ENCODE data around the gene MYT1. TPM values are rescaled to one million over a fixed set of nuclear protein-coding genes. Genes with fewer than 3 reads are reported as not detected.

The MYT1 gene
- total and polyA plus RNA-seq, 11 donors = 0.07 to 0.23 (median 0.09) TPM; not detected in 5

DNA sequence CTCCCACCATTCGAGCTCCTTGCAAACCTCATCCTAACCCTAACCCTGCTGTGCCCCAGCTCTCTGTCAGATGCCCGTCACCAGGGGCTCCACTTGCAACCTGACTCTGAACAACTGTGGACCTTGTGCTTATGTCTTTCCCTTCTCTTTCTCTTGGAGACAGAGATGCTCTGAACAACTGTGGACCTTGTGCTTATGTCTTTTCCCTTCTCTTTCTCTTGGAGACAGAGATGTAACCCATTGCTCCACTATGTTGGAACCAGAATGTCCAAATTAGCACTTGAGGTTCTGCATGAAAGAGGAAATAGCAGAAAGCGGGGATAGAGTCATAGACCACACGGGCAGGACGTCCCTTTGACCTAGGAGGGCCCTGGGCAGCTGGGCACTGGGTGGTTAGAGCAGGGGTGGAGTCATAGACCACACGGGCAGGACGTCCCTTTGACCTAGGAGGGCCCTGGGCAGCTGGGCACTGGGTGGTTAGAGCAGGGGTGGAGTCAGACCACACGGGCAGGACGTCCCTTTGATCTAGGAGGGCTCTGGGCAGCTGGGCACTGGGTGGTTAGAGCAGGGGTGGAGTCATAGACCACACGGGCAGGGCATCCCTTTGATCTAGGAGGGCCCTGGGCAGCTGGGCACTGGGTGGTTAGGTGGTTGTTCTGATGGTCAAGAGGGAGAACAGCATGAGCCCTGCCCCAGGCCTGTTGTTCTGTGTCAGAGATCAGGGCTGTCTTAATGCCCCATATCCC lies 113.5 kb downstream of the MYT1 start:
- no peaks in the 10 kb centered on the region for H3K9me3 ChIP-seq
- intact Hi-C loops (cut with DNase I) = no loop called here
- 86 to 88% (median 86%) methylated on average over 8 to 10 of the region's 10 CpGs for WGBS, 4 donors
- no peak overlapping the region for H3K4me3 ChIP-seq
- ATAC-seq (peak in 1 of 4 donors; percentile 20), DNase-seq (no peak)
- no peak overlapping the region for H3K27ac ChIP-seq
- peaks cover 0 to 39% (median 19%) of the 10 kb centered on the region in 9 donors for H3K36me3 ChIP-seq
- TF ChIP-seq, protein P1, sequence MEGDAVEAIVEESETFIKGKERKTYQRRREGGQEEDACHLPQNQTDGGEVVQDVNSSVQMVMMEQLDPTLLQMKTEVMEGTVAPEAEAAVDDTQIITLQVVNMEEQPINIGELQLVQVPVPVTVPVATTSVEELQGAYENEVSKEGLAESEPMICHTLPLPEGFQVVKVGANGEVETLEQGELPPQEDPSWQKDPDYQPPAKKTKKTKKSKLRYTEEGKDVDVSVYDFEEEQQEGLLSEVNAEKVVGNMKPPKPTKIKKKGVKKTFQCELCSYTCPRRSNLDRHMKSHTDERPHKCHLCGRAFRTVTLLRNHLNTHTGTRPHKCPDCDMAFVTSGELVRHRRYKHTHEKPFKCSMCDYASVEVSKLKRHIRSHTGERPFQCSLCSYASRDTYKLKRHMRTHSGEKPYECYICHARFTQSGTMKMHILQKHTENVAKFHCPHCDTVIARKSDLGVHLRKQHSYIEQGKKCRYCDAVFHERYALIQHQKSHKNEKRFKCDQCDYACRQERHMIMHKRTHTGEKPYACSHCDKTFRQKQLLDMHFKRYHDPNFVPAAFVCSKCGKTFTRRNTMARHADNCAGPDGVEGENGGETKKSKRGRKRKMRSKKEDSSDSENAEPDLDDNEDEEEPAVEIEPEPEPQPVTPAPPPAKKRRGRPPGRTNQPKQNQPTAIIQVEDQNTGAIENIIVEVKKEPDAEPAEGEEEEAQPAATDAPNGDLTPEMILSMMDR (IDR thresholded peaks at IDR 0.05) = no peak
- no peak for TF ChIP-seq POLR2A (IDR thresholded peaks at IDR 0.05)
- H3K4me1 ChIP-seq = peaks cover 0 to 8% (median 0%) of the 10 kb centered on the region in 12 donors
- no peaks in the 10 kb centered on the region for H3K27me3 ChIP-seq

DNA sequence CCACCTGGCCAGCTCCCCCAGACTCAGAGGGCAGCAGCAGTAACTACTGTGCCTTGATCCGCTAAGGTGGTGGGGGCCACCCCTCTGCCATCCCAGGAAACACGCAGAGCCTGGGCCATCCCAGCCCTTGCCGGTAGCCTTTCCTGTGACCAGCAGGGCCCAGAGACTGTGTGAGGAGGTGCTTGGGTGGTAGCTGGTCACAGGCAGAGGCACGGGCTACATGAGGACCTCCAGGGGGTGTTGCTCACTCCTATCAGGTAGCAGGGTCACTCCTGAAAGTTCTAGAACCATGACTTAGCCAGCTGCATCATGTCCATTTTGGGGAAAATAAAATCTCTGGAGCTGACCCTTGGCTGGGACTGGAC lies 114.0 kb downstream of the MYT1 start:
- Histone ChIP-seq H3K9me3 (no peaks in the 10 kb centered on the region), H3K36me3 (peaks cover 0 to 34% (median 14%) of the 10 kb centered on the region in 9 donors), H3K27me3 (no peaks in the 10 kb centered on the region), H3K27ac (no peak overlapping the region), H3K4me3 (no peak overlapping the region), H3K4me1 (peaks cover 0 to 8% (median 0%) of the 10 kb centered on the region in 12 donors)
- no peak for DNase-seq
- peak in 1 of 4 donors; percentile 36 for ATAC-seq
- 81 to 98% (median 86%) methylated on average over 3 to 4 of the region's 4 CpGs for WGBS, 4 donors
- TF ChIP-seq POLR2A (IDR thresholded peaks at IDR 0.05) = no peak
- TF ChIP-seq, protein P1 (IDR thresholded peaks at IDR 0.05) = no peak
- intact Hi-C loops (cut with DNase I) = no loop called here

DNA sequence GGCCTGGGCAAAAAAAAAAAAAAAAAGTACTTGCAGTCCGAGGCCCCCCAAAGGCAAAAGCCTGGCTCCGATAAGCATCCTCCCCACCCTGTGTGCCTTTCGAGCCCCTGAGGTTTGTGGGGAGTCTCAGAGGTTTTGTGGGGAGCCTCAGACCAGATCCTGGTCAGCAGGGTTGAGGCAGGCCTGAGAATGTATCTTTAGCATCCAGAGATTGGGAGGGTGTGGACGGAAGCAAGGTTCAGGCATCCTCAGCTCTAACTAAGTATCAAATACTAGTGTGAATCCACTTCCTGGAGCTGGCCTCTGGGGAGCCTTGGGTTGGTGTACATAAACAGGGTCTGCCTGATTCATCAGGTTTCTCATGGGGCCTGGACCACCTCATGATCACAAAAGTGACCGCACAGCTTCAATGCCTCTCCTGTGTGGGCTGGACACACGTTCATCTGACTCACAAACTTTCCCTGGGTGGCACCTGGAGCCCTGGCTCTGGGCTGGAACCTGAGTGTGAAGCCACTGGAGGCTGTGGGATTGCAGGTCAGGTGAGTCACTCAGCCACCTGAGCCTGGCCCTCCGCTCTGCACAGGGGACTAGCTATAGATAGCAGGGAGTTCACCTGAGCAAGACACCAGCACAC lies 115.7 kb downstream of the MYT1 start:
- no peaks in the 10 kb centered on the region for H3K27me3 ChIP-seq
- no peak overlapping the region for H3K4me3 ChIP-seq
- H3K9me3 ChIP-seq = no peaks in the 10 kb centered on the region
- peaks cover 0 to 17% (median 0%) of the 10 kb centered on the region in 9 donors for H3K36me3 ChIP-seq
- WGBS, 4 donors = 87 to 90% (median 90%) methylated on average over 5 to 7 of the region's 7 CpGs
- TF ChIP-seq POLR2A (IDR thresholded peaks at IDR 0.05) = no peak
- TF ChIP-seq, protein P1 (IDR thresholded peaks at IDR 0.05) = no peak
- DNase-seq (no peak), ATAC-seq (peak in 1 of 4 donors; percentile 12)
- no peak overlapping the region for H3K27ac ChIP-seq
- H3K4me1 ChIP-seq = peaks cover 0 to 4% (median 0%) of the 10 kb centered on the region in 12 donors
- intact Hi-C loops (cut with DNase I) = no loop called here

DNA sequence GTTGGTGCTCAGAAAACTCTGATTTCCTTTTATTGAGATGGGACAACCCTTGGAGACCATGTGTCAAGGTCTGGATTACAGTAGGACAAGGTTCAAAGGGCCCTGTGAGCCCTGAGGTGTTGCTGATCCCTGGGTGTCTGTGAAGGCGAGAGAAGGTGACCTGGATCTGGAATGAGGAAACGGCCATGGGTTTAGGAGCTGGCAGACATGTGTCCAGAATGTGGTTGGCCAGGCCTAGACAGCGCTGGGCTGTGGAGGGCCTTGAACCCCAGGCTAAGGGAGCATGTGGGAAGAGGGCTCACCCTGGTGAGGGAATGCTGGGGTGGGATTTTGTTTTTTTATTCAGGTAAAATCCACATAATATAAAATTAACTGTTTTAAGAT lies 116.2 kb downstream of the MYT1 start:
- intact Hi-C loops (cut with DNase I) = no loop called here
- ATAC-seq (peak in 1 of 4 donors; percentile 7), DNase-seq (no peak)
- TF ChIP-seq, protein P1 (IDR thresholded peaks at IDR 0.05) = no peak
- TF ChIP-seq POLR2A (IDR thresholded peaks at IDR 0.05) = no peak
- H3K9me3 ChIP-seq = no peaks in the 10 kb centered on the region
- peaks cover 0 to 5% (median 0%) of the 10 kb centered on the region in 12 donors for H3K4me1 ChIP-seq
- peaks cover 0 to 14% (median 0%) of the 10 kb centered on the region in 9 donors for H3K36me3 ChIP-seq
- 74 to 87% (median 82%) methylated on average over 3 of the region's 3 CpGs for WGBS, 4 donors
- H3K4me3 ChIP-seq = no peak overlapping the region
- H3K27ac ChIP-seq = no peak overlapping the region
- H3K27me3 ChIP-seq = no peaks in the 10 kb centered on the region
